GM19328 (cell line): ENCODE measurements around the gene IL12B.
"Not testable (repeated sequence)": the region's sequence is repeated elsewhere in the genome, so short reads cannot be mapped to it uniquely, and the experiment has no call there.

Experiments used
- ATAC-seq: cut with Tn5 transposase; IDR thresholded peaks from one replicate; pipeline ENCODE4 v1.9.1; 2021; ENCODE audit warnings: mild to moderate bottlenecking, moderate library complexity; ENCODE audit not compliant: unreplicated experiment

IL12B gene

DNA sequence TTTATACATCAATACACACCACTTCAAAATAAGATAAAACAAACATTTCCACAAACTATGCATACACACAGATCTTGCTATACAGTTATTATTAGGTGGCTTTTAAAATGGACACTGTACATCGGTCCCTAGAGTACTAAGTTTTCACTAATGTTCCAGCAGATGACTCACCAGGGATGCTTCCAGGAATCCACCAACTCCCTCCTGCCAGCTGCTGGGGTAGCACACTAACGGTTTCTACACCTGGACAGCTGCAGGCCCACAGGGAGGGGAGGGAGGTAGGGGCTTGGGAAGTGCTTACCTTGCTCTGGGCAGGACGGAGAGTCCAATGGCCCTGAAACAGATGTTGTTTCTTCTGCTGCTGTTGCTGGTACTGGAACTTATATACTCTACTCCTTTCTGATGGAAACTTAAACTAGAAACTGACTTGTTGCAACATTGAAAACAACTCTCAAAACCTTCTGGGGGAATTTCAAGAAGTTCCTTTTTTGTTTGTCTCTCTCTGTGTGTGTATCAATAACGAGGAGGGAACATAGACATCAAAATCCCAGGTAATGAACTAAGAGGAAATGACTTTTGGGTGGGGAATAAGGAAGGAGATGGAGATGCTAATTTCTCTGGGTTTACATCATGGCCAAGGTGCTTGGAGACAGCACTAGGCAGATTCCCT lies at the start of gene IL12B:
Gene IL12B, minus strand, starts transcription at position 357 of the 670 bp plus-strand sequence. CDS start 3,705 bp downstream, outside the sequence.
- no peak for ATAC-seq

DNA sequence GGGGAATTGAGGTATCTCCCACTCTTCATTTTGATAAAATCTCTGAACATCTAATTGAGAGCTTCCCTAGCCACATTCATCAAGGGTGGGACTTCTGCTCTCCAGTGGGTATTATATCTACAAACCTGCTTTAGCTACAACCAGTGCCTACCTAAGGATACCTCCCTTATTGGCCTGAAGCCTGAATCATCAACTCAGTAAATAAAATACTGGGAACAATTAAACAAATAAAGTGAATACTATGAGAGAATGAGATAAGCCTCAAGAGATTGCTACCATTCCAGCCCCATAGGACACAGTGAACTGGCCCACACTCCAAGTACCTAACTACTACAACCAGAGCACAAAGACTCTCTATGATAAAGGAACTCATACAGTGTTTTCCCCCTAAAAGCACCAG lies 47.4 kb upstream of the IL12B start:
- no peak for ATAC-seq

DNA sequence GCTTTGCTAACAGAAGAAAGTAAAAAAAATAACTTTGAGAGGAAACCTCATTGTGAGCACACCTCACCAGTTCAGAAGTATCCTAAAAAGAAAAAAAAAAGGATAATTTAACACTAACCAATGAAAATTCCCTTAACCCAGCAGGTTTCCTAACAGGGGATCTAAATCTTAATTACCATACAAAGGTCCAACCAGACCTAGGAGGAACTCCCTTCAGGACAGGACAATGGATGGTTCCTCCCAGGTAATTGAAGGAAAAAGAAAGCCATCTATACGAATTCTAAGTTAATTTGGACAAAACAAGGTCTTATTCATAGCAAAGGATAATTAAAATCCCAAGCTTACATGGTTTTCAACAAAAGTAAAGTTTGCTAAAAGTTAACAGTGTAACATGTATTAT lies 37.6 kb upstream of the IL12B start:
- ATAC-seq, result not testable (repeated sequence)

DNA sequence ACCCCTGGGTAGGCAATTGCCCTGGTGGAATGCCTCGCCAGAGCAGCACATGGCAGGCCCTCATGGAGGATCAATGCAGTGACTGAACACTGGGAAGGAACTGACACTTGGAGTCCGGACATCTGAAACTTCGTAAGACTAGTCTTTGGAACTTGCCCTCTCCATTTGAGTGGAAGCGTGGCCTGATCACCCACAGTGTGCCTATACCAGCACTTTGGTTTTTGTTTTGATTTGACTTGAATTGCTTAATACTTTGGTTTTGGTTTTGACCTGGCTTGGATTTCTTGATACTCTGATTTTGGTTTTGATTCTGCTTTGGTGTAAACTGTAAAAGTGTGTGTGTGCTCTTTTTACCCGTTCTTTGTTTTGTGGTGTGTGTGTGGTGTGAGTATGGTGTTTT lies 36.5 kb upstream of the IL12B start:
- ATAC-seq, result not testable (repeated sequence)

DNA sequence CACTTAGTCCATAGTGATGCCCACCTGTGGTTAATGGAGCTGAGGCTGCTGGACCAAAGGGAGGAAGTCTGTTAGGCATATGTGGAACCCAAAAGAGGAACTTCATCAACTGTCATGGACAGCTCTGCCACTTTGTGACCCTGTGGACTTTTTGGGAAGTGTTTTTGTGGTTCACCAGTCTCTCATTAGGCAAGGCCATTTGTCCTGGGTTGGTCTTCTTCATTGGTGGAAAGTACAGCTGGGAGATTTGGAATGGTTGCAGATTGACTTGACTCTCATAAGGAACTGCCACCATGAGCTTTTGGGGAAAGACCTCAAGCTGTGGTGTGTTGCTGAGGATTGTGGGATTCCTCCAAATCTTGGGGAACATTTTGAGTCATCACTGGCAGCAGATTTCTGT lies 31.9 kb upstream of the IL12B start:
- ATAC-seq, result no peak

DNA sequence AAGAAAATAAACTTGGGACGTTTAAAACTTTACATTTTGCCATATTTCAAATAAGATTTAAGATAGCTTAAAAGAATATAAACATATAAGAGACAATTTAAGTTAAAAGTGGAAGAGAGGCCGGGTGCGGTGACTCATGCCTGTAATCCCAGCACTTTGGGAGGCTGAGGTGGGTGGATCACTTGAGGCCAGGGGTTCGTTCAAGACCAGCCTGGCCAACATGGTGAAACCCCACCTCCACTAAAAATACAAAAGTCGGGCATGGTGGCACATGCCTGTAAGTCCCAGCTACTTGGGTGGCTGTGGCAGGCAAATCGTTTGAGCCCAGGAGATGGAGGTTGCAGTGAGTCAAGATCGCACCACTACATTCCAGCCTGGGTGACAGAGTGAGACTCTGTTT lies 29.6 kb upstream of the IL12B start:
- ATAC-seq, result not testable (repeated sequence)

DNA sequence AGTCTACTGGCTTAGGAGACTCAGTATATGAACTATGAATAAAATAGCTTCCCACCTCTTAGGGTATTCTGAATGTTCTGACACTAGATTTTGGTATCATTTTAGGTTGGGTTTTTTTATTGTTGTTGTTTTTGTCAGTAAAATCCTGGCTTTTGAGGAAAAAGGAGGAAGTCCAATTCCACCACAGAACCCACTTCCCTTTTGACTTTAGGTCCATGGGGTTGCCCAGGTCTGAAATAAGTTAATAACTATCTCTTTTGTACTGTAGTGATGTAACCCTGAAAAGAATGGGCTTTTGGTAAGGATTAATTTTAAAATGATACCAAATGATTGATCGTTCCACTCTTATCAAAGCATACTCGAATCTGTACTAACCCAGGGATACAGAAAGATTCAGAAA lies 29.1 kb upstream of the IL12B start:
- no peak for ATAC-seq

DNA sequence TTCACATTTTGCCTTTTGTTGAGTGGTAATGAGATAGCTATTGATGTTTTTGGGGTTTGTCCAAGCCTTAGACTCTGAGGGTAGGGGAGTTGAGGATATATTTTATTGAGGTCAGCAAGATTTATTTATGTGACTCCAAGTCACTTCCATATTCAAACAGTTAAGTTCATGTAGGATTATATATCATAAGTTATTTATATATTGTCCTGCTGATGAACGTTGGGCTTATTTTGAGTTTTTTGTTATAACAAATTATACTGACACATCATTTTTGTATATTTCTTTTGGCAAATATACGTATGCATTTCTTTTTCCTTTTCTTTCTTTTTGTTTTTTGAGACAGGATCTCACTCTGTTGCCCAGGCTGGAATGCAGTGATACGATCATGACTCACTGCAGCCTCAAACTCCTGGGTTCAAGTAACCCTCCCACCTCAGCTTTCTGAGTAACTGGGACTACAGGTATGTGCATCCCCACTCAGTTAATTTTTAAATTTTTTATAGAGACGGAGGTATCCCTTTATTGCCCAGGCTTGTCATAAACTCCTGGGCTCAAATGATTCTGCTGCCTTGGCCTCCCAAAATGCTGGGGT lies 23.5 kb upstream of the IL12B start:
- ATAC-seq, result no peak

DNA sequence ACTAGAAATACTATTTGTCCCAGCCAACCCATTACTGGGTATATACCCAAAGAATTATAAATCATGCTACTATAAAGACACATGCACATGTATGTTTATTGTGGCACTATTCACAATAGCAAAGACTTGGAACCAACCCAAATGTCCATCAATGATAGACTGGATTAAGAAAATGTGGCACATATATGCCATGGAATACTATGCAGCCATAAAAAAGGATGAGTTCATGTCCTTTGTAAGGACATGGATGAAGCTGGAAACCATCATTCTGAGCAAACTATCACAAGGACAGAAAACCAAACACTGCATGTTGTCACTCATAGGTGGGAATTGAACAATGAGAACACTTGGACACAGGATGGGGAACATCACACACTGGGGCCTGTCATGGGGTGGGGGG lies 20.4 kb upstream of the IL12B start:
- not testable (repeated sequence) for ATAC-seq

DNA sequence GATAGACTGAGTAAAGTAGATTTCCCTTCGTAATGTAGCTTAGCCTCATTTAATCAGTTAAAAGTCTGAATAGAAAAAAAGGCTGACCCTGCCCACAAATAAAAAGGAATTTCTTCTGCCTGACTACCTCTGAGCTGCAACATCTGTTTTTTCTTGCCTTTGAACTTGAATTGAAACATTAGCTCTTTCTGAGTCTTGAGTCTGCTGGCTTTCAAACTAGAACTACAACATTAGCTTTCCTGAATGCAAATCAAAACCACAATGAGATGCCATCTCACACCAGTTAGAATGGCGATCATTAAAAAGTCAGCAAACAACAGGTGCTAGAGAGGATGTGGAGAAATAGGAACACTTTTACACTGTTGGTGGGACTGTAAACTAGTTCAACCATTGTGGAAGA lies 19.9 kb upstream of the IL12B start:
- not testable (repeated sequence) for ATAC-seq

DNA sequence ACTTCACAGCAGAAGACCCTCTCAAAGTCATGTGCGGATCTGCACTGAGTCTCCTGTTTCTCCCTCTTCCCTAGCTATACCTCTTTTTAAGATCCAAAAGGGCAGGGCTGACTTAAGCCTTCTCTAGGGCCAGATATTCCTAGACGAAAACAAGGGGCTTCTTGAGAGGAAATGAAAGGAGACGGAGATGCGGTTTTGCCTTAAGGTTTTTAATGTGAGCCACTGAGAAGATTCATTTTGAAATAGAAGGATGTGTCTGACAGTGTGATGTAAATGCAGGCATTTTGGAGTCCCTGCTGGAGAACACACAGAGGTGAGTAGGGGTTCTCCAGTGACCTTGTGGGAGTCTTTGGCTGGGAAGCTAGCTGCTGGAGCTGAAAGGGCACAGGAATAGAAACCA lies 15.6 kb upstream of the IL12B start:
- no peak for ATAC-seq

DNA sequence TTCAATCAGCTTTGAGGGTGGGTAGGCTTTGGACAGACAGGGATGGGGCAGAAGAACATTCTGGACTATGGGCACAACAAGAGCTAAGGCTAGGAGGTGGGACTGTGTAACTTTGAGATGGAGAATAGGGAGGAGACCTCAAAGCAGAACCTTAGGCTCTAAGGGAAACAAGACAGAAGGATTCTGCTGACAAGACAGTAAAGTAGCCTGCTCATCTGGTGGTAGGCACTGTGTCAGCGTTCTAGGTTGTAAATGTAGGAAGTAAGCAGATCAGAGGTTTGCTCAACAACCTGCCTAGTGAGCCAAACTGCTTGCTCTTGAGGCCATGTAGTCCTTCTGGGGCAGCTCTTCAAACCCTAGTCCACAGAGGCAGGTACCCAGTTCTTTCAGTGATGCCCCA lies 15.0 kb upstream of the IL12B start:
- ATAC-seq, result no peak

DNA sequence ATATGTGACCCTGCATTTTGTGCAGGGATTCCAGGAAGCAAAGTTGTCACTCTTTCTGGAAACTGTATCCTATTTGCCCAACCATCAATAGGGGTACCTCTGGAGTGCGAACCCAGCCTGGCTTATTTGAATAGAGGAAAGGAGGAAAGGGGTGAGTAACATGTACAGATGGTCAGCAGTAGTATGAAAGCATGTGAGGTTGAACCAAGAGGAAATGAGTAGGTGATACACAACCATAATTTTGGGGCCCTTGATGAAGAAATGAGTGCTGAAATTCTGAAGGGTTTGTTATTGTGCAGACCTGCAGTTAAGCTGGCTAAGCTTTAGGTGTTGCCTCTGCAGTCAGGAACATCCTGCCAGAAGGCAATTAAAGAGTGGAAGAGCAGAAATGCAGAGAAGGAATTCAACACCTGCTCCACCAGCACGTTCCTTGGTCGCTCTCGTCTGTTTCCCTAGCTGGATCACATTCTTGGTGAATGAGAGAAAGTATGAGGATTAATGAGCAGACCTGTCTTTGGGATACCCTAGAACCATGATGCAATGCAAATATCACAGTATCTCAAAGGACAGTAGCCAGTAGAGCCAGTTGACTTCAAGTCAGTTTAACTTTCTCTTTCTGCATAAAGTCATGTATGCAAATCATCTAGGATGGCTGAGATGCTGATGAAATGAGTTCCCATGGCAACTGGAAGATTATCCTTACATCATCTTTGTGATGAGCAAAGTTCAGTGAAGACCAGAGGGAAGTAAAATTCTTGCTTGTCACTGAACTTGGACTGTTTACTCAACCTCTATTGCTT lies 13.2 kb upstream of the IL12B start:
- no peak for ATAC-seq

DNA sequence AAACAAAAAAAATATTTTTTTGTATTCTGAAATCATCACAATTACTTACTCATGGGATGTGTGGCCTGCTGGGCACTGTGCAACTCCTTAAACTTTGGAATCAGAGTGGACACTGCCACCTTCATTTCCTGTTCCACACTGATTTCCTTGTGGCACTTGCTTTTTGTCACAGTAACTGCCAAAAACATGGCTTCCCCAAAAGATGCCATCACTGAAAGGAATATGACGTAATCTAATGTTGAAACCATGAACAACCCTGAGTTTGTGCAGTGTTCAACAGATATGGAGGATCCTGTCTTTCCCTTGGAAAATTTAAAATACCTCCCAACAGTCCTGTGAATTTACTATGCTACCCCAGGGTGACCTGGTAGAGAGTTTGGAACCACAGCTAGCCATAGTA lies 12.6 kb upstream of the IL12B start:
- ATAC-seq, result no peak

DNA sequence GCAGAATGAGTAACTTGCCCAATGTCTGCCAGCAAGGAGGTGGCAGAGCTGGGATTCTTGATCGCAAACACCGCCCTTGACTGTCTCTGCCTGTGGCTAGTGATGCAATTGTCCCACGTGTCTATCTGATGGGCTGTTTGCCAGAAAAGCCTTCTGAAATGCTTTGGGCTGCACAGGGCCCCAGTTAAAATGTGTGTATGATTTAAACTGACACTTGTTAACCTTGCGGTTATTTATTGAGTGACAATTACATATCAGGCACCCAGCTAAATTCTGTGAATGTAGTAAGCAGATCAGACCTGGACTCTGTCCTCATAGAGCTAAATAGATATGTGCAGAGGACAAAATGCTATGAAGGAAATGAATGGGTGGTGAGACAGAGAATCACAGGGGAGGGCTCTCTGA lies 11.6 kb upstream of the IL12B start:
- no peak for ATAC-seq

DNA sequence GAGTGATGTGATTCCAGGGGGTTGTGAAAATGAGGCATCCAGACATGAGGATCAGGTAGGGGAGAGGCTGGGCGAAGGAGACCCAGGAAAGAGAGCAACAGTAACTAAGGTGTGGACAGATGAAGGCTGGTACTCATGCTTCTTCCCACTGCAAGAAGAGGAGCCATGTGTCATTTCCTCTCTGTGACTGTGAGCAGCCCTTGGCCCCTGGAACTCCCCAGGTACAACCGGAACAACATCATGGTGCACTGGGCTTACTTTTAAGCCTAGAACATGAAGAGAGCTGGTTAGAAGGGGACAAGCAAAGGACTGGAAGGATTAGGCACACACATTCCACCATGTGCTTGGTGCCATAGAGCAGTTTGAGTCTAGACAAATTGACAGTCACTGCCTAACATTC lies 10.9 kb upstream of the IL12B start:
- ATAC-seq, result no peak

DNA sequence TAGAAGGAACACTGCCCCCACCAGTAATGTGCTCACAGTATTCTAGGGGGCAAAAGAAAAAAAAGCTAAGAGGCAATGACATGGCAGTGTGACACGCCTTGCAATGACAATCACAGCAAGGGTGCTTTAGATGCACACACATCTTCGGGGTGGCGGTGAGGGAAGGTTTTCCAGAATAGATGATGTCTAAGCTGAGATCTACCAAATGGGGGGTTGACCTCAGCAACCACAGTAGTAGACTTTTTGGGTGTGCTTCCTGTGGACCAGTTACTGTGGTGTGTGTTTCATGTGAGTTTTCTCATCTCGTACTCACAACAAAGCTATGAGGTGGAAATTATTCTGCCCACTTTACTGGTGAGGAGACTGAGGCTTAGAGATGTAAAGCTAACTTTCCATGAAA lies 10.2 kb upstream of the IL12B start:
- ATAC-seq, result no peak

DNA sequence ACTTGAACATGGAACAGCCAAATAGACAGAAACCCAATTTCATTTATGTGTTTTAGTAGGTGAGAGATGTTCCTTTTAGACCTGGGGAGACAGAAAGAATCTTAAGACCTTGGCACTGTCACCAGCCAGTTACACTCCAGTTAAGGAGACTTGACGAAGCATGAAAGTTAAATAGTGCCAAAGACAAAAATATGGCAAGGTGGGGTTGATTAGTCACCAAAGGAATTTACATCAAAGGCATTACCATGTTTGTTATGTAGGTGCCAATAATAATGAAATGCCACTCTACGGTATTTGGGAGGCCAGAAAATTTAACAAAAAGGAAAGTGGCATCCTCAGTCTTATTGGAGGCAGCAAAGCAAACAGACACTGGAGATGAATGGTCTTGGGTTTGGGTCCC lies 9.2 kb upstream of the IL12B start:
- no peak for ATAC-seq

DNA sequence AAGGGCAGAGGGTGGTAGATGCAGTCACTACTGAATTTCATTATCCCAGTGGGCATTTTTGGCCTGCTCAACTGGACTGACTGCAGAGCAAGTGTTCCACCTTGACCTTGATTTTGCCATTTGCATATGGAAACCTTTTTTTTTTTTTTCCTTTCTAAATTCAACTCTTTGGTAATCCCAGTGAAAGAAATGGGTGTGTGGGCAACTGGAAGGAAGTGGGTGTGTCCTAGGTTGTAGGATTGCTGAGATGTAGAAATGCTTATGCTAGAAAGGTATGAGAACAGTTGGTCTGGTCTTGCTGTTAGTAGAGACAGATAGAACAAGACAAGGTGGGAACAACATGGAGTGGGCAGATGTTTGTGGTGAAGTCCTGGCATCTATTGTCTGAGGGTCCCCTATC lies 7.8 kb upstream of the IL12B start:
- ATAC-seq, result no peak

DNA sequence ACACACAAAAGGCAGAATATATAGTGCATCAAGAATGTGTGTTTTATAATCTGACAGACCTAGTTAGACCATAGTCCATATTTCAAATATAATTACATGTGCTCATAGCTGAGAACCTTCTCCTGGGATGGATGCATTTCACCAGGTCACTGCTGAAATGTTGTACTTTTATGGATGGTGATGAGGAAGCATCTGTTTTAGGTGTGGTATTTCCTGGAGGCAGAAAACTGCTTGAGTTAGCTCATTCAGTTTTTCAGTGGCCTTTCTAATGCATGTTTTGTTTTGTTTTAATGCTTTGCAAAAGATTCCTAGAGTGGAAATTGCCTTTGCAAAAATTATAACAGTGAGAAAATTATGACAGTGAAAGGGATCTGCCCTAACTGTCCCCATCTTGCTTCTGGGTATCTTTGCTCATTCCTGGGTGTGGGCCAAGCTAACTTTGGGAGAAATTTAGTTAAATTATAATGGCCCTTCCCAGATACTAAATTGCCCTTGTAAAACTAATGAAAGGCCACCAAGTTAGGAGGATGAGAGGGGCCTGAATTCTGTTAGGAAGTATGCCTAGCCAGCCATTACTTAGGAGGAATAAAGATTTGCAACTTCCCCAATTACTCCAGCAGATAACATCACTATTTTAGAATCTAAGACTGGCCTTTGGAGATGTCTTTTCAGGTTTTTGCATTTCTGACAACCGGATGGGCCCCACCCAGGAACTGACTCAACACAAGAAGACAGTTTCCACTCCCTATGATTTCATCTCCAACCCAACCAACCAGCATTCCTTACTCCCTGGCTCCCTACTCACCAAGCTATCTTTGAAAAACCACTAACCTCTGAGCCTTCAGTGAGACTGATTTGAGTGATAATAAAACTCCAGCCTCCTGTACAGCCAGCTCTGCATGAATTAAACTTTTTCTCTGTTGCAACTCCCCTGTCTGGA lies 7.0 kb upstream of the IL12B start:
- ATAC-seq, result no peak

DNA sequence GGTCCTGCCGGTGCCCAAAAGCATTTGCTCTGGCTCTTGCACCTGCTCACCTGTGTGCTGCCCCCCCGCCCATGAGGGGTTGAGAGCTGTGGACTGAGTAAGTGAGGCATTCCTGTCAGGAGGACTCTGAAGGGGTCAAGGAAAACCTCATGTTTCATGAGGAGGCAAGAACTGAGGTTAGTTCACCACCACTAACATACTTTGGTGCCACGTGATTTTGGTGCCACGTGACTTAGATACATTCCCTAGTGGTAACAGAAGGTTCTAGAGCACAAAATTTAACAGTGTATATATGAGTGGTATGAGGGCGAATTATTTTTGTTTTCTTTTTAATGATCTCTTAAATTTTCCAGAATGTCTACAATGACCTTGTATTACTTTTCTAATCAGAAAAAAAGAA lies 6.3 kb upstream of the IL12B start:
- ATAC-seq, result no peak
